Suprapubic skin (tissue), 4 donors: Measurements from ENCODE around the gene ZC3H15. TPM values are rescaled to one million over a fixed set of nuclear protein-coding genes. Genes with fewer than 3 reads are reported as not detected.

Experiments used
- DNase-seq, 2 donors: peaks; one replicate each; pipeline ENCODE4 v3.0.0-alpha.2; 2019; ENCODE audit warnings: low spot score in 2 of 2
- H3K27ac ChIP-seq: fragments of 200-600 bp; sonication (generic); one replicate; pipeline ENCODE4 v1.5.1; 2019
- H3K27me3 ChIP-seq: fragments of 200-600 bp; sonication (generic); one replicate; pipeline ENCODE4 v1.5.1; 2019
- H3K36me3 ChIP-seq: fragments of 200-600 bp; sonication (generic); one replicate; pipeline ENCODE4 v1.5.1; 2019
- H3K4me1 ChIP-seq: fragments of 200-600 bp; sonication (generic); one replicate; pipeline ENCODE4 v1.5.1; 2019
- H3K4me3 ChIP-seq: fragments of 200-600 bp; sonication (generic); one replicate; pipeline ENCODE4 v1.5.1; 2019; ENCODE audit warnings: mild to moderate bottlenecking
- H3K9me3 ChIP-seq: fragments of 200-600 bp; sonication (generic); one replicate; pipeline ENCODE4 v1.5.1; 2019
- CTCF ChIP-seq, 2 donors: fragments of 200-600 bp in 1 of 2; fragments of 450-650 bp in 1 of 2; sonication (generic) in 1 of 2; IDR thresholded peaks; one replicate each; pipeline ENCODE4 v1.5.1; 2016 to 2019; ENCODE audit warnings: antibody characterized with exemption in 2 of 2, mild to moderate bottlenecking in 1 of 2, moderate library complexity in 1 of 2
- EP300 ChIP-seq: sonication (generic); formaldehyde crosslinking; IDR thresholded peaks from one replicate; pipeline ENCODE4 v1.6.1; 2017; ENCODE audit warnings: antibody characterized with exemption
- POLR2A ChIP-seq, 2 donors: fragments of 450-650 bp; IDR thresholded peaks; one replicate each; pipeline ENCODE4 v1.6.1; 2017; ENCODE audit warnings: antibody characterized with exemption in 2 of 2, mild to moderate bottlenecking in 2 of 2, moderate library complexity in 2 of 2
- POLR2AphosphoS5 ChIP-seq, 3 donors: sonication (generic); formaldehyde crosslinking; IDR thresholded peaks; one replicate each; pipeline ENCODE4 v1.6.1; 2017; ENCODE audit warnings: antibody characterized with exemption in 3 of 3
- WGBS: methylation state at CpG from one replicate; pipeline ENCODE4 v1.1.5; 2018; 5-methylcytosine and 5-hydroxymethylcytosine counted together
- total RNA-seq, 4 donors: library from RNA; depleted of rRNA; stranded (reverse); fragments of >200 nt; gene quantifications; one replicate each; pipeline ENCODE4 v1.1.0, GENCODE V29; 2016

The ZC3H15 gene
- total RNA-seq, 4 donors from 2014 or later, result 41.8 to 66.5 (median 51.4) TPM

DNA sequence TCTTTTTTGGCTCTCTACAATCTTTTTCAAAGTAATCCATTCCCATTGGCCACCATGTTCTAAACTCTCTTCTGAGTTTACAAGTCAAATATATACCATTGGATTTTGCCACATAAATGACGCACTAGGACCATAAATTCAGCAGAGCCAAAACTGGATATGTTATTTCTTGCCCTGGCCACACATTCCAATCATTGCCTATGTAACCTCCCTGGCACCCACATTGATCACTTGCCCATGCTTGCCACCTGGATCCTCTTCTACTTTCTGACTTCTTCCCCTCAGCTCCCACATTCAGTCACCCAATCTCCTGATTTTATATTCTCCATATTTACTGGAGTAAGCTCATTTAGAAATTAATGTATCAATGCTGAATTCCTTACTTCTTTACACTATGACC, 5.1 kb upstream of the ZC3H15 start:
- Histone ChIP-seq H3K4me1 (peaks cover 20% of the 10 kb centered on the region), H3K36me3 (no peaks in the 10 kb centered on the region), H3K27me3 (no peaks in the 10 kb centered on the region), H3K9me3 (no peaks in the 10 kb centered on the region), H3K4me3 (no peak overlapping the region), H3K27ac (no peak overlapping the region)
- 50% methylated on average over 1 of the region's 1 CpG for WGBS
- no peak for DNase-seq
- no peak for TF ChIP-seq POLR2A (IDR thresholded peaks at IDR 0.05)
- TF ChIP-seq CTCF (IDR thresholded peaks at IDR 0.05), result no peak
- no peak for TF ChIP-seq POLR2AphosphoS5 (IDR thresholded peaks at IDR 0.05)
- TF ChIP-seq EP300, result no peak

DNA sequence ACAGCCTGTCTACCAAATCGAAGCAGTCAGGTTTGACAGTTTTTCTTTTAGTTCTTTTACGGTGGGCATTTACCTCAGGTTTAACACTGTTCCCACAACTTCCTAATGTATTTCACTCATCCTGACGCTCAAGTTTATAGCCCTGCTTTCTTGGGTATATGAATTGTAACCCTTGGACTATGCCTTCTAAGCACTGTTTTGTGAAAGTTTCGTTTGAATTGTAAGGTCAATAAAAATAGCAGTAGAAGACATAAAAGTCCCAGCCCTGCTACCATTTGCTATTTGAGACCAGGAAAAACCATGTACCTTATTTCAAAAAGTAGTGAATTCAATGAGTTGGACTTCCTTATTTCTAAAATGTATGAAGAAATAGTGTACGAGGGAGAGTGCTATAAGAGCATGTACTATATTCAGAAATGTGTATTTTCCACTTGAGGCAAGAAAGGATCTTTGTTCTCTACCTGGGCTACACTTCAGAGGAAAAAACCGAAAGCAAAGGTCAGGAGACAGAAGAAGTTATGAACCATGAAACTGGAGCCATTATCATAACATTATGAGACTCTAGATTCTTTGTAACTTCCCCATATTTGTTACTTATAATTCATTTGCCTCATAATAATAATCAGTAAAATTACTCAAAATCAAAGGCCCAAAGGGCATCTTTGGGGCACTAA, 1.9 kb upstream of the ZC3H15 start:
- Histone ChIP-seq H3K4me3 (no peak overlapping the region), H3K27me3 (no peaks in the 10 kb centered on the region), H3K4me1 (peaks cover 42% of the 10 kb centered on the region), H3K27ac (no peak overlapping the region), H3K9me3 (no peaks in the 10 kb centered on the region), H3K36me3 (no peaks in the 10 kb centered on the region)
- 62% methylated on average over 6 of the region's 6 CpGs for WGBS
- TF ChIP-seq POLR2A (IDR thresholded peaks at IDR 0.05) (no peak), CTCF (IDR thresholded peaks at IDR 0.05) (no peak), EP300 (no peak), POLR2AphosphoS5 (IDR thresholded peaks at IDR 0.05) (no peak)
- no peak for DNase-seq

DNA sequence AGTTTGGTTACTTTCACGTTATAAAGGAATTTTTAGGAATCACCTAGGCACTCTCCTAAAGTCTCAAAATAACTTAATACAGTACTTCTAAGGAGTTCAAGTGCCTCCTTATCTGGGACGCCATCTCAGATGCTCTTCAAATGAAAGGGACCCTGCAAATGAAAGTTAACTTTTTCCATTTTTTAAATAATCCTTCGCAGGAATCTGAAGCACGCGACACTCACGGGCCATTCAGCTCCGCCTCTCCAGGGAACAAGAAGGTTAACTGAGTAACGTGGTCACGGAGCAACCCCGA, 537 bp upstream of the ZC3H15 start:
- Histone ChIP-seq H3K9me3 (no peaks in the 10 kb centered on the region), H3K27ac (peak overlapping the region; percentile 96), H3K4me1 (peaks cover 51% of the 10 kb centered on the region), H3K27me3 (no peaks in the 10 kb centered on the region), H3K36me3 (no peaks in the 10 kb centered on the region), H3K4me3 (peak overlapping the region; percentile 82)
- 0% methylated on average over 10 of the region's 10 CpGs for WGBS
- TF ChIP-seq EP300, result no peak
- TF ChIP-seq CTCF (IDR thresholded peaks at IDR 0.05), result no peak
- TF ChIP-seq POLR2AphosphoS5 (IDR thresholded peaks at IDR 0.05), result no peak
- no peak for TF ChIP-seq POLR2A (IDR thresholded peaks at IDR 0.05)
- no peak for DNase-seq

DNA sequence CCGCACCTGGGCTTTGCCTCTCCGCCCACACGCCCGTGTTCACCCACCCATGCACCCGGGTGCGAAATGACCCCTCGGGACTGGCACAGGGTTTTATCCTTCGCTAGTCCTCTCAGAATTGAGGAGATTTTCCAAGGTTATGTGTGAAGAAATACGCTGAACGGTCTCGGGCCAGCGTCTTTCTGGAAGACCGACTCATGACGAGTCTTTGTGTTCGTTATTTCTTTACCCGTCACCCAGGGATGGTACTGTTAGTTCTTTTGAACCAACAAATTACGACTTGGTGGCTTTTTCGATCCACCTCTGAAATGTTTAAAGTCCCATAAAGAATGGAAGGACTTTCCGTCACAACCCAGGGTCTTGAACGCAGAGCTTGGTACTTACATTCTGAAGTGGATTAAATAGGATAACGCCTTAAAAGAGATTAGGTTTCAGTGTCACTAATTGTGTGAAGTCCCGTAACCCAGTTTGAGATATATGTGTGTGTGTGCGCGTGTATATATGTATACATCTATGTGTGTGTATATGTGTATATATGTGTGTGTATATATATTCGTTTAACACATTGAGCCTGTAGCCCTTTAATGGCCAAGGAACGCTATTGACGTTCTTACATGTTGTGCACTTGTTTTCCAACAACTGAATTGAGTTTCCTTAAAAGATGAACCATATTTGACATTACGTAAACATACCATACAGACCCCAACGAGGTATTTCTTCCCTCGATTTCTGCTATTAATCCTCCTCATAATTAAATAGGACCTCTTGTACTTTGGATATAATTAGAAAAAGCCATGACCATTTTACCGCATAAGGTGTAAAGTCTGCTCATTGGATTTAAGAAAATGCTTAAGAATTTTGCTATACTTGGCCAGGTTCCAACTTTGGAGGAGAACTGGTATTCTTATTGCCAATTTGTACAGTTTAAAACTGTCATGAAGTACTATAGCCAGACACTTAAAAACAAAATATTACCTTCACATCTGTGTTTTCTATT, 889 bp downstream of the ZC3H15 start:
- Histone ChIP-seq H3K36me3 (no peaks in the 10 kb centered on the region), H3K27ac (peak overlapping the region; percentile 96), H3K4me3 (peak overlapping the region; percentile 82), H3K4me1 (peaks cover 65% of the 10 kb centered on the region), H3K27me3 (no peaks in the 10 kb centered on the region), H3K9me3 (no peaks in the 10 kb centered on the region)
- DNase-seq, result no peak
- 2% methylated on average over 31 of the region's 31 CpGs for WGBS
- TF ChIP-seq POLR2AphosphoS5 (IDR thresholded peaks at IDR 0.05), result no peak

- Histone ChIP-seq H3K9me3 (no peaks in the 10 kb centered on the region), H3K4me3 (no peak overlapping the region), H3K27me3 (no peaks in the 10 kb centered on the region), H3K36me3 (peaks cover 27% of the 10 kb centered on the region), H3K27ac (no peak overlapping the region), H3K4me1 (peaks cover 49% of the 10 kb centered on the region)
- WGBS, result 83% methylated on average over 2 of the region's 2 CpGs
- no peak for DNase-seq
- TF ChIP-seq POLR2A (IDR thresholded peaks at IDR 0.05) (no peak), POLR2AphosphoS5 (IDR thresholded peaks at IDR 0.05) (no peak), EP300 (no peak), CTCF (IDR thresholded peaks at IDR 0.05) (no peak)
Measured at GRCh38 chr2:186493564-186494085, 7.6 kb downstream of the ZC3H15 start.
